GM12878 (cell line): Measurements from ENCODE around the gene LPCAT3.

ENCODE experiments used
- ESRRA ChIP-seq: IDR thresholded peaks from 2 replicates; pipeline ENCODE4 v1.6.1; 2012; ENCODE audit warnings: mild to moderate bottlenecking, low read length, improper control_type of control experiment
- HDAC6 ChIP-seq: fragments of 200-600 bp; sonication (generic); IDR thresholded peaks from one replicate; pipeline ENCODE4 v1.8.0; 2017; ENCODE audit warnings: antibody characterized with exemption; ENCODE audit not compliant: unreplicated experiment
- MAX ChIP-seq: IDR thresholded peaks from 2 replicates; pipeline ENCODE4 v1.6.1; 2012; ENCODE audit warnings: low read depth, low read length, improper control_type of control experiment
- MYC ChIP-seq: IDR thresholded peaks from 2 replicates; pipeline ENCODE4 v1.6.1; 2011; ENCODE audit warnings: mild to moderate bottlenecking, low read length, moderate library complexity, inconsistent platforms; ENCODE audit not compliant: insufficient read depth, insufficient replicate concordance, insufficient read length, severe bottlenecking

DNA sequence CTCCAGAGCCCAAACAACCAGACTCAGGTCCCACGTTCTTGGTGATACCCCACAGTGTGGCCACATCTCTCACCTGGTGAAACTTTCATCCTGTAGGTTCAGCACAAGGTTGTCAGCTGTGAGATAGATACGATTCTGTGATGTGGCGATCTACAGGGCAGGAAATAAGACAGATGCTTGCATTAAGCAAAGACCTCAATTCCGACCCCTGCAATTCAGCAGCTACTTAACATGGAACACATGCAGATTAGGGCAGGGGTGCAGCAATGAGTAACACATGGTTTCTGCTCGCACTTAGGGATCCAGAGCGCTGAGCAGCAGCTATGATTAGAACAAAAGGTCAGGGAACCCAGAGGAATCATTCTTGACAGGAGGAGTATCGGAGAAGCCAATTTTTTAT lies 51.9 kb downstream of the LPCAT3 start:
- TF ChIP-seq MAX = no peak
- no peak for TF ChIP-seq ESRRA
- TF ChIP-seq HDAC6 = no peak
- no peak for TF ChIP-seq MYC
